A549 (cell line): ENCODE measurements around the gene CASK. TPM values are rescaled to one million over a fixed set of nuclear protein-coding genes. Genes with fewer than 3 reads are reported as not detected.

Source experiments
- ATAC-seq, 2 experiments: fragments of 200-7000 bp in 1 of 2; fragments of >200 bp in 1 of 2; cut with Nextera tagmentation in 1 of 2; cut with Tn5 transposase in 1 of 2; 3 replicates each; pipeline versions ENCODE4 v1.8.0 to v1.9.1; 2018 to 2020; ENCODE audit warnings: mild to moderate bottlenecking in 1 of 2, moderate library complexity in 1 of 2
- CTCF ChIA-PET: fragments of 300-600 bp; sonication (Branson Sonifier 250); formaldehyde crosslinking; extraction: SDS; loops from one replicate; lab custom pipeline; 2021; ENCODE audit warnings: antibody characterized with exemption, inconsistent platforms; lab: Yijun Ruan, JAX
- POLR2A ChIA-PET: fragments of 350-600 bp; formaldehyde crosslinking; extraction: SDS; loops from one replicate; lab custom pipeline; 2021; ENCODE audit warnings: antibody characterized with exemption, inconsistent platforms; lab: Yijun Ruan, JAX
- DNase-seq, 2 experiments: peaks; one replicate each; pipeline versions ENCODE4 v3.0.0 to v3.0.0-alpha.2; 2011 to 2016; ENCODE audit warnings: low read depth in 1 of 2, low spot score in 1 of 2
- FAIRE-seq: peaks from 2 replicates; lab custom pipeline; 2011; peaks lifted over from hg19 to GRCh38; lab: Jason Lieb, UNC
- H3K27ac ChIP-seq, 2 experiments: fragments of >200 bp; sonication (Bioruptor Twin); formaldehyde crosslinking; 3 replicates each; pipeline ENCODE4 v1.5.1; 2016 to 2017
- H3K4me1 ChIP-seq: fragments of >200 bp; sonication (Bioruptor Twin); formaldehyde crosslinking; 3 replicates; pipeline ENCODE4 v1.6.1; 2016
- H3K4me2 ChIP-seq: fragments of >200 bp; sonication (Bioruptor Twin); formaldehyde crosslinking; 3 replicates; pipeline ENCODE4 v1.6.1; 2016
- H3K4me3 ChIP-seq: fragments of >200 bp; sonication (Bioruptor Twin); formaldehyde crosslinking; 3 replicates; pipeline ENCODE4 v1.5.1; 2016
- H3K9me3 ChIP-seq: fragments of >200 bp; sonication (Bioruptor Twin); formaldehyde crosslinking; 3 replicates; pipeline ENCODE4 v1.6.1; 2016
- ATOH8 ChIP-seq: fragments of 250-450 bp; sonication (Bioruptor Pico); IDR thresholded peaks from 2 replicates; pipeline ENCODE4 v1.5.0; 2020; ENCODE audit warnings: low read depth, mild to moderate bottlenecking, moderate library complexity
- CEBPB ChIP-seq, 2 experiments: fragments of >200 bp in 1 of 2; sonication (Bioruptor Twin) in 1 of 2; formaldehyde crosslinking in 1 of 2; IDR thresholded peaks; 2 replicates each; pipeline ENCODE4 v1.6.1; 2012 to 2016
- CHD4 ChIP-seq: fragments of 200-600 bp; sonication (generic); IDR thresholded peaks from 2 replicates; pipeline ENCODE4 v1.6.1; 2016; ENCODE audit warnings: antibody characterized with exemption, mild to moderate bottlenecking, borderline replicate concordance
- EHMT2 ChIP-seq: fragments of 200-600 bp; sonication (generic); IDR thresholded peaks from 2 replicates; pipeline ENCODE4 v1.6.1; 2016; ENCODE audit warnings: antibody characterized with exemption, low read depth, mild to moderate bottlenecking, moderate library complexity
- HDAC2 ChIP-seq: fragments of 200-600 bp; sonication (generic); IDR thresholded peaks from 2 replicates; pipeline ENCODE4 v1.6.1; 2016
- HES2 ChIP-seq: fragments of >200 bp; sonication (Bioruptor Twin); formaldehyde crosslinking; IDR thresholded peaks from 2 replicates; pipeline ENCODE4 v1.6.1; 2016
- HOXA7 ChIP-seq: fragments of 250-450 bp; sonication (Bioruptor Pico); IDR thresholded peaks from 2 replicates; pipeline ENCODE4 v1.5.0; 2020; ENCODE audit warnings: mild to moderate bottlenecking, moderate library complexity
- HOXB5 ChIP-seq: fragments of 250-450 bp; sonication (Bioruptor Pico); IDR thresholded peaks from 2 replicates; pipeline ENCODE4 v1.5.0; 2020; ENCODE audit warnings: mild to moderate bottlenecking, moderate library complexity
- JUN ChIP-seq, 2 experiments: fragments of >200 bp; sonication (Bioruptor Twin); formaldehyde crosslinking; IDR thresholded peaks; 2 replicates in 1 of 2; 3 replicates in 1 of 2; pipeline ENCODE4 v1.6.1; 2016 to 2017
- JUNB ChIP-seq: fragments of >200 bp; sonication (Bioruptor Twin); formaldehyde crosslinking; IDR thresholded peaks from 2 replicates; pipeline ENCODE4 v1.6.1; 2016
- KDM1A ChIP-seq: fragments of 200-600 bp; sonication (generic); IDR thresholded peaks from 2 replicates; pipeline ENCODE4 v1.6.1; 2016; ENCODE audit warnings: low read depth, mild to moderate bottlenecking
- MAZ ChIP-seq: fragments of 150-350 bp; IDR thresholded peaks from 2 replicates; pipeline ENCODE4 v1.6.1; 2014; ENCODE audit warnings: antibody characterized with exemption, low read depth, low read length, borderline replicate concordance
- NFE2L2 ChIP-seq: fragments of 150-350 bp; conservative IDR thresholded peaks from 2 replicates; pipeline ENCODE4 v1.6.1; 2014; ENCODE audit warnings: low read length
- RFX5 ChIP-seq: fragments of 450-650 bp; IDR thresholded peaks from 2 replicates; pipeline ENCODE4 v1.7.1; 2014; ENCODE audit warnings: antibody characterized with exemption, mild to moderate bottlenecking, moderate library complexity
- RNF2 ChIP-seq: fragments of 200-600 bp; sonication (generic); IDR thresholded peaks from 2 replicates; pipeline ENCODE4 v1.6.1; 2016; ENCODE audit warnings: low read depth, mild to moderate bottlenecking, antibody characterized with exemption, moderate library complexity, borderline replicate concordance
- WGBS: methylation state at CpG from one replicate; pipeline ENCODE4 v1.1.6; 2017; ENCODE audit errors: missing lambda C conversion rate; 5-methylcytosine and 5-hydroxymethylcytosine counted together
- polyA plus RNA-seq, 4 experiments: library from polyadenylated mRNA; depleted of rRNA in 3 of 4; stranded (reverse); fragments of >200 nt; fragmentation: RNase III in 1 of 4; extraction: RNeasy Plus Mini Kit Qiagen cat#74134 plus additional on column Dnase treatment in 1 of 4; gene quantifications; 2 replicates in 3 of 4; 3 replicates in 1 of 4; pipeline ENCODE4 v1.2.3, GENCODE V29; 2011 to 2017
- TF ChIP-seq, protein P1 (sequence below): fragments of 250-450 bp; sonication (Bioruptor Pico); IDR thresholded peaks from 2 replicates; pipeline ENCODE4 v1.5.0; 2021; ENCODE audit warnings: mild to moderate bottlenecking, moderate library complexity, borderline replicate concordance
- TF ChIP-seq, protein P2 (sequence below): fragments of 200-600 bp; sonication (generic); IDR thresholded peaks from 2 replicates; pipeline ENCODE4 v1.6.1; 2016; ENCODE audit warnings: antibody characterized with exemption, mild to moderate bottlenecking, moderate library complexity

Gene CASK
- polyA plus RNA-seq, 2 of the 4 experiments (the other 2 are of a cell fraction): 23.3 to 57.6 TPM

DNA sequence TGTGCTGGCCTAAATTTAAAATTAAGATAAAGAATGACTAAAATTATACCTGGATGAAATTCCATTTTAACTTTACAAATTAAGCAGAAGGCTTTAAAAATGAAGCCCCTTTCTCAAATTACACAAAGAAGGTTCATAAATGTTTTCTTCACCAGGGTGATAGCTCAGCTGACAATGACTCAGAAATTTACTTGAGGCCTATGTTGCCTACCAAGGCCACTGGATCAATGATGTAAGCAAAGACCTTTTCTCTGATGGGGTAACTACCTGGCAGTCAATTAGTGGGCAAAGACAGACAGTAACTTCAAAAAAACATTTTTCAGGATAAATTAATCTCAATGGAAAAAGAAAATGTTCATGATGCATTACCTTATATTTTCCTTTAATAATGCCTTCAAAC lies 258.4 kb downstream of the CASK start:
- ChIA-PET POLR2A (no interaction called here), CTCF (no interaction called here)
- no peak for FAIRE-seq
- DNase-seq: peak in 1 of 2 experiments; percentile 1
- H3K9me3 ChIP-seq: no peaks in the 10 kb centered on the region
- no peak for ATAC-seq
- TF ChIP-seq JUN (IDR thresholded peaks at IDR 0.05) (no peak), HOXA7 (CRISPR knock-in tag) (no peak), HES2 (no peak)
- TF ChIP-seq, protein P1, sequence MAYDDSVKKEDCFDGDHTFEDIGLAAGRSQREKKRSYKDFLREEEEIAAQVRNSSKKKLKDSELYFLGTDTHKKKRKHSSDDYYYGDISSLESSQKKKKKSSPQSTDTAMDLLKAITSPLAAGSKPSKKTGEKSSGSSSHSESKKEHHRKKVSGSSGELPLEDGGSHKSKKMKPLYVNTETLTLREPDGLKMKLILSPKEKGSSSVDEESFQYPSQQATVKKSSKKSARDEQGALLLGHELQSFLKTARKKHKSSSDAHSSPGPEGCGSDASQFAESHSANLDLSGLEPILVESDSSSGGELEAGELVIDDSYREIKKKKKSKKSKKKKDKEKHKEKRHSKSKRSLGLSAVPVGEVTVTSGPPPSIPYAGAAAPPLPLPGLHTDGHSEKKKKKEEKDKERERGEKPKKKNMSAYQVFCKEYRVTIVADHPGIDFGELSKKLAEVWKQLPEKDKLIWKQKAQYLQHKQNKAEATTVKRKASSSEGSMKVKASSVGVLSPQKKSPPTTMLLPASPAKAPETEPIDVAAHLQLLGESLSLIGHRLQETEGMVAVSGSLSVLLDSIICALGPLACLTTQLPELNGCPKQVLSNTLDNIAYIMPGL (CRISPR knock-in tag): no peak
- TF ChIP-seq, protein P2, sequence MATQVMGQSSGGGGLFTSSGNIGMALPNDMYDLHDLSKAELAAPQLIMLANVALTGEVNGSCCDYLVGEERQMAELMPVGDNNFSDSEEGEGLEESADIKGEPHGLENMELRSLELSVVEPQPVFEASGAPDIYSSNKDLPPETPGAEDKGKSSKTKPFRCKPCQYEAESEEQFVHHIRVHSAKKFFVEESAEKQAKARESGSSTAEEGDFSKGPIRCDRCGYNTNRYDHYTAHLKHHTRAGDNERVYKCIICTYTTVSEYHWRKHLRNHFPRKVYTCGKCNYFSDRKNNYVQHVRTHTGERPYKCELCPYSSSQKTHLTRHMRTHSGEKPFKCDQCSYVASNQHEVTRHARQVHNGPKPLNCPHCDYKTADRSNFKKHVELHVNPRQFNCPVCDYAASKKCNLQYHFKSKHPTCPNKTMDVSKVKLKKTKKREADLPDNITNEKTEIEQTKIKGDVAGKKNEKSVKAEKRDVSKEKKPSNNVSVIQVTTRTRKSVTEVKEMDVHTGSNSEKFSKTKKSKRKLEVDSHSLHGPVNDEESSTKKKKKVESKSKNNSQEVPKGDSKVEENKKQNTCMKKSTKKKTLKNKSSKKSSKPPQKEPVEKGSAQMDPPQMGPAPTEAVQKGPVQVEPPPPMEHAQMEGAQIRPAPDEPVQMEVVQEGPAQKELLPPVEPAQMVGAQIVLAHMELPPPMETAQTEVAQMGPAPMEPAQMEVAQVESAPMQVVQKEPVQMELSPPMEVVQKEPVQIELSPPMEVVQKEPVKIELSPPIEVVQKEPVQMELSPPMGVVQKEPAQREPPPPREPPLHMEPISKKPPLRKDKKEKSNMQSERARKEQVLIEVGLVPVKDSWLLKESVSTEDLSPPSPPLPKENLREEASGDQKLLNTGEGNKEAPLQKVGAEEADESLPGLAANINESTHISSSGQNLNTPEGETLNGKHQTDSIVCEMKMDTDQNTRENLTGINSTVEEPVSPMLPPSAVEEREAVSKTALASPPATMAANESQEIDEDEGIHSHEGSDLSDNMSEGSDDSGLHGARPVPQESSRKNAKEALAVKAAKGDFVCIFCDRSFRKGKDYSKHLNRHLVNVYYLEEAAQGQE: no peak
- H3K4me2 ChIP-seq: 0 out of 3 replicates have a peak overlapping the region, but pooled peaks have one; percentile 12
- H3K4me1 ChIP-seq: peaks cover 41% of the 10 kb centered on the region
- 0 out of 6 replicates have a peak overlapping the region, but pooled peaks of 1 of the 2 experiments have one; percentile 39 for H3K27ac ChIP-seq
- no peak overlapping the region for H3K4me3 ChIP-seq

DNA sequence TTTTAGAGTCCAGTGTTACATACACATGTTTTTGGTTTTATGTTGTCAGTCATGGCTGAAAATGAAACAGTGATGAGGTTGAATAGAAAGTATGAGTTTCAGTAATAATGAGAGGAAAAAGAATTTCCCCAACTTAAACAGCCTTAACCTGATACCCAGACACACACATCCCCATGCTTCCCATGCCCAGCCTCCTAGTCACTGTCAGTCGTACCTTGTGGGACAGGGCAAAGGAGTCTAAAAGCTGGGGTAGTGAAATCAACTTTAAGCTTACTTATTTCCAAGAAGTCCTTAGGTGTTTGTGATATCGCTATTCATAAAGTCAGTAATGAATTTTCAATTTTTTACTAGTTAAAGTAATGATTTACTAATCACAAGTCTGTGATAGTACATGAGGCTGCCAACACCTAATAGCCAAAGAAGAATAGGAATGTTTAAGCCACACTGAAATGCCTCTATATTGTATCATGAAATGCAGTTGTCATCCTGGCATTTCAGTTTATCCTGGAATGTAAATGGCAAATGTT lies 258.9 kb downstream of the CASK start:
- peaks cover 41% of the 10 kb centered on the region for H3K4me1 ChIP-seq
- ATAC-seq: no peak
- no peak overlapping the region for H3K4me3 ChIP-seq
- FAIRE-seq: peak; percentile 13
- H3K4me2 ChIP-seq: 0 out of 3 replicates have a peak overlapping the region, but pooled peaks have one; percentile 12
- no peak for TF ChIP-seq JUNB
- TF ChIP-seq RNF2: no peak
- TF ChIP-seq HDAC2: no peak
- no peak for TF ChIP-seq MAZ
- no peak for TF ChIP-seq HOXB5
- no peak for TF ChIP-seq ATOH8 (CRISPR knock-in tag)
- TF ChIP-seq, protein P1 (CRISPR knock-in tag): no peak
- DNase-seq: no peak
- POLR2A ChIA-PET: no interaction called here
- H3K9me3 ChIP-seq: no peaks in the 10 kb centered on the region
- CTCF ChIA-PET: no interaction called here
- no peak overlapping the region for H3K27ac ChIP-seq
- WGBS: 94% methylated on average over 2 of the region's 2 CpGs

GRCh38 chrX:41661366-41662095 lies 261.8 kb downstream of the CASK start:
- WGBS: 93% methylated on average over 2 of the region's 2 CpGs
- FAIRE-seq (no peak), ATAC-seq (peak; percentile 47 to 59; a peak in 1 of 6 replicates), DNase-seq (peak in 1 of 2 experiments; percentile 4)
- Histone ChIP-seq H3K4me2 (peak overlapping the region; percentile 13), H3K4me3 (no peak overlapping the region), H3K27ac (peak overlapping the region in 1 of 2 experiments; percentile 37; a peak in 1 of 6 replicates), H3K9me3 (no peaks in the 10 kb centered on the region), H3K4me1 (peaks cover 31% of the 10 kb centered on the region)
- POLR2A ChIA-PET: no interaction called here
- CTCF ChIA-PET: no interaction called here
- no peak for TF ChIP-seq CHD4
- TF ChIP-seq RFX5: no peak
- TF ChIP-seq, protein P1 (CRISPR knock-in tag): no peak
- TF ChIP-seq KDM1A: no peak
- TF ChIP-seq CEBPB (IDR thresholded peaks at IDR 0.05): no peak
- TF ChIP-seq HES2: no peak
- no peak for TF ChIP-seq EHMT2
- TF ChIP-seq NFE2L2: no peak
